CD4-positive, alpha-beta T cell treated with Interleukin-21 for 1 hour (primary cell): ENCODE results near the gene IFNL2.
A peak's percentile ranks its signal among the peaks of the same experiment; 100 is the strongest.
"Not testable (repeated sequence)": the region's sequence is repeated elsewhere in the genome, so short reads cannot be mapped to it uniquely, and the experiment has no call there.

Experiments
- DNase-seq: peaks from one replicate; pipeline ENCODE4 v3.0.0-alpha.2; 2020

IFNL2 gene

DNA sequence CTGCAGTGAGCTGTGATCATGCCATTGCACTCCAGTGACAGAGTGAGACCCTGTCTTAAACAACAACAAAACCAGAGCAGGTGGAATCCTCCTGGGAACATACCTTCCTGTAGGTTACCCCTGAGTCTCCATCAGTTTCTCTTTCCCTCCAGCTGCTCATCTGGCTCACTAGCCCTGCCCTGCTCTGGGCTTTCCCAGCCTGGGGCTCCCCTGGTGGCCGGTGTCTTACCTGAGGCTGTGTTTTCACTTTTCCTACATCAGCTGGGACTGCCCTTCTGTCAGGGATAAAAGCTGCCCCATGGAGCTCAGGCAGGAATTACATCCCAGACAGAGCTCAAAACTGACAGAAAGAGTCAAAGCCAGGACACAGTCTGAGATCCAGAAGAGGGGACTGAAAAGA, at the start of gene IFNL2:
Gene IFNL2 (plus strand): TSS at position 312 of the 400 bp plus-strand sequence. CDS start 173 bp downstream, outside the sequence.
- DNase-seq: not testable (repeated sequence)

DNA sequence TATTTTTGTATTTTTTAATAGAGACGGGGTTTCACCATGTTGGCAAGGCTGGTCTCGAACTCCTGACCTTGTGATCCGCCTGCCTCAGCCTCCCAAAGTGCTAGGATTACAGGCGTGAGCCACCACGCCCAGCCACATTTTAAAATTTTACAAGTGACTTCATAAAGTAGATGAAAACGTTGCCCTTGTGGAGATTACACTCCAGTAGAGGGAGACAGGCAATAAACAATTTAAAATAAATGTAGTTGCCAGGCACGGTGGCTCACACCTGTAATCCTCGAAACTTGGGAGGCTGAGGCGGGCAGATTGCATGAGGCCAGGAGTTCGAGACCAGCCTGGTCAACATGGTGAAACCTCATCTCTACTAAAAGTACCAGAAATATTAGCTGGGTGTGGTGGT, 49.1 kb upstream of the IFNL2 start:
- DNase-seq: peak; percentile 19

DNA sequence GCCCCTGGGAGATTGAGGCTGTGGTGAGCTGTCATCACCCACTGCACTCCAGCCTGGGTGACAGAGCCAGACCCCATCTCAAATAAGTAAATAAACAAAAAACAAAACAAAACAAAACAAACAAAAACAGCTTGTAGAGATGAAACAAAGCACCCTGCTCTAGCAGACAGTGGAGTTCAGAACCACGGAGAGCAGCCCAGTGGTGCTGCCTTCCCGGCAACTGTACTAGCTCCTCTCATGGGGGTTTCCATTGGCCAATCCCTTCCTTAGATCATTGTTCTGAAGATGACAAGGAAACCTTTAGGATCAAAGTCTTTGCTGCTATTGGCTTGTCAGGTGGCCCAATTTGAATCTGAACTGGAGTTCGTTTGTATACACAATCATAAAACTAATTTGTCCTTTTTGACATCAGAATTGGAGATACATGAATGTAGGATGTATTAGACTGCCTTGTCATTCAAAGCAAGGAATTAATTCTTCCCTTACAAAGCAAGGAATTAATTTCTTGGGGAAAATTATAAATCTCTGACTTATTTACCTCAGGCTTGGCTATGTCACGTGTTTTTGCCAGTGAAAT, 44.4 kb upstream of the IFNL2 start:
- no peak for DNase-seq

DNA sequence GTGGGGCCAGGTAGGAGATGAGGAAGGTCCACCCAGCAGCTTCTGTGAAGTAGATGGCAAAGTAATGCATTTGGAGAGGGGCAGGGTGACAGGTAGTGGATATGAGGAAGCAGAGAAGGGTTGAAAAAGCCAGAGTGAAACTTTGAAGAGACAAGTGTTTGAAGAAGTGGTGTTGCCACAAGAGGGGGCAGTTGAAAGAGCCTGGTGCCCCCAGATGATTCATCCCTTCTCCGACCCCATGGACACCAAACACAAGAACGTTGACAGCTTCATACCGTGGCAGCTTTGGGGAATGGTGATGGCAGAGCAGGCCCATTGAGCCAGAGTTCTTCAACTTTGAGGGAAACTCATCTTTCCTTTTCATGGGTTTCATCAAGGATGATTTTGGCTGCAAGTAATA, 43.3 kb upstream of the IFNL2 start:
- DNase-seq: no peak

DNA sequence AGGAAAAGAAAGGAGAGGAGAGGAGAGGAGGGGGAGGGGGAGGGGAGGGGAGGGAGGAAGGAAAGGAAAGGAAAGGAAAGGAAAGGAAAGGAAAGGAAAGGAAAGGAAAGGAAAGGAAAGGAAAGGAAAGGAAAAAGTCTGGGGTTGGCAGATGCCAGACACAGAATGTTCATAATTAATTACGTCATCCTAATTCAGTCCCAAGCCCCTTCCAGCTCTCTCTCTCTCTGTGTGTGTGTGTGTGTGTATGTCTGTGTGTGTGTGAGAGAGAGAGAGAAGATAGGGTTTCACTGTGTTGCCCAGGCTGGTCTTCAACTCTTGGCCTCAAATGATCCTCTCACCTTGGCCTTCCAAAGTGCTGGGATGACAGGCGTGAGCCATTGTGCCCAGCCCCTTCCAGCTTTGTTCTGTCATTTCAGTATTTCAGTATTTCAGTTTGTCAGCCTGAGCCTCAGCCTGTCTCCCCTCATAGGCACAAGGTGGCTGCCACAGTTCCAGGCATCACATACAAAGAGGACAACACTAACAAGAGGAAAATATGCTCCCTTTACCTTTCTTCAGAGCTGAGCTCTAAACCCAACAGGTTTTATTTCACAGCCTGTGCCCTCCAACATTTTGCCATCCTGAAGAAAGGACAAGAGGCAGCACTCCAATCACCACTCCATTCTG, 38.0 kb upstream of the IFNL2 start:
- DNase-seq: no peak

DNA sequence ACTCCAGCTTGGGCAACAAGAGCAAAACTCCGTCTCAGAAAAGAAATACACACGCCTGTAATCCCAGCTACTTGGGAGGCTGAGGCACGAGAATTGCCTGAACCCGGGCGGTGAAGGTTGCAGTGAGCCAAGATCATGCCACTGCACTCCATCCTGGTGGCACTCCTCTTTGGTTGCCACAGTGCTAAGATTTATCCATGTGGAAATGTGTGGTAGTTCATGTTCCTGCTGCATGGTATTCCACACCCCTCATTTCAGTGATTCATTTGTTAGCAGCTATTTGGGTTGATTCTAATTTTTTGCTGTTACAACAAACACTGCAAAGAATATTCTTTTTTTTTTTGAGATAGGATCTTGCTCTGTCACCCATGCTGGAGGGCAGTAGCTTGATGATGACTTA, 35.5 kb upstream of the IFNL2 start:
- no peak for DNase-seq

DNA sequence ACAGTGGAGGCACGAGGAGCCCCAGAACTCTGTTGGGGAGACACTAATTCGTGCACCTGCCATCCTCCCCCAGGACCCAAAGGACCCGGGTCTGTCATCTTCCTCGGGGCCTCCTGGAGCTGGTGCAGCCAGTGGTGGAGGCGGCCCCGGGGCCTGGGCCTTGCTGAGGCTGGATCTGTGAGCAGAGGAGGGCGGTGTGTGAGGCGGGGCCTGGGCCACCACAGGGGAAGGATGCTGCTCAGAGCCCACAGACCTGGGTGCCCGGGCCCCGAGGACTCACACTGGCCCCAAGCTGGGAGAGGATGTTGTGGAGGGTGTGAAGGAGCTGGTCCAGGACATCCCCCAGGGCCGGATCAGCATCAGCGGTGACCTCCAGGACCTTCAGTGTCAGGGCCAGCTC, 31.7 kb upstream of the IFNL2 start:
- DNase-seq: peak; percentile 35

DNA sequence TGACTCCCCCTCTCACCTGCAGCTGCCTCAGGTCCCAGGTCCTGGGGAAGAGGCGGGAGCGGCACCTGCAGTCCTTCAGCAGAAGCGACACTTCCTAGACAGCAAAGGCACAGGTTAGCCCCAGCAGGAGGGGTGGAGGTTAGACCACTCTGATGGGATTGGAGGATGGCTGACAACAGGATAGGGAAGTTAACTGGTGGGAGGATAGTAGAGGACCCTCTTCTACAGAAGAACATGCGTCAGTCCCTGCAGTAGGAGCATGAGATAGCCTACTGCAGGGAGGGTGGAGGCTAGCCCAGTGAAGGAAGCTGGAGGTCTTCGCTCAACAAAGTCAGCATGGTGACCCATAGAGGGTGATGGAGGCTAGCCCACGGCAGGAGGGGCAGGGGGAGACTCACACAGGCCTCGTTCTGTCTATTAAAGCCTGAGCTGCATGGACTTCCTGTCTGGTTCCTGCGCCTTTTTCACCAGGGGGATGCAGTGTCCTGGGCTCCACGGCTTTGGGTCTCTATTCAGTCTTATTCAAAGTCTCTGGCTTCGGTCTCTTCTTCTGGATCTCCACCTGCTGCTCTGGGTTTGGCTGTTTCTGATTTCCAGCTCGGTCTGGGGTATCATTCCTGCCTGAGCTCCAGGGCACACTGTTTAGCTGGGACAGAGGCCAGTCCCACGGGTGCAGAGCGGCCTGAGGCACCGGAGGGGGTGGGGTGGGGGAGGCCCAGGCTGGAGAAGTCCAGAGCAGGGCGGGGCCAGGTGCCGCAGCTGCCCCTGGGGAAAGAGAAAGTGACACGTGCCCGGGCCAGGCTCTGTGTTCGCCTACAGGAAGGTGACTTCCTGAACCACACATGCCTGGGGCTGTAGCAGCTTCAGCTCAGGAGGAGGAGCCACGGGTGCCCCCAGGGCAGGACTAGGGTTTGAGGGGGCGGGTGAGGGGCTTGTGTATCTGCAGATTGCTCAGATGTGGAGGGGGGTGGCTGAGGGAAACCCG, 30.7 kb upstream of the IFNL2 start:
- DNase-seq: peak; percentile 47

DNA sequence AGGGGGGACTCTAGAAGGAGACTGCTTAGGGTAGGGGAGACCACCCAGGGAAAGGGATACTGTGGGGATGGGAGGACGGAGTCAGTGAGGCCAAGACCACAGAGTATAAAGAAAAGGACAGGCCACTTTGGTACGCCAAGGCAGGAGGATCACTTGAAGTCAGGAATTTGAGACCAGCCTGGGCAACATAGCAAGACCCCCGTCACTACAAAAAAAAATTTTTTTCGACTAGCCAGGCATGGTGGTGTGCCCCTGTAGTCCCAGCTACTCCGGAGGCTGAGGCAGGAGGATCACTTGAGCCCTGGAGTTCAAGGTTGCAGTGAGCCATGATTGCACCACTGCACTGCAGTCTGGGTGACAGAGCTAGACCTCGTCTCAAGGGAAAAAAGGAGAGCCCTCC, 30.0 kb upstream of the IFNL2 start:
- DNase-seq: no peak

DNA sequence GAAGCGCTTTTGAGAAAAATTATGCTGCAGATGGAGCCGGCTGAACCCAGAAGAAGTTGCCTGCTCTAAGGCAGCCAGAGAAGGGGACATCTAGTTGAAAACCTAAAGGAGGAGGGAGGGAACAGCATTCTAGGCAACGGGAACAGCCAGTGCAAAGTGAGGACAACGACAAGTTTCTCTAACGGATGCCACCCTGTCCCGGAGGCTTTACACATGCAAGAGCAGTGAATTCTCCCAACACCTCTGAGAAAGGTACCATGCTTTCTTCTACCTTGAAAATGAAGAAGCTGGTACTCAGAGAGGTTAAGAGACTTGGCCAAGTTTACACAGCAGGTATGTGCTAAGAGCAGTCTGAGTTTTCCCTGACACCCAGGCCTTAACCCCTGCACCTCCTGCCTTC, 29.3 kb upstream of the IFNL2 start:
- no peak for DNase-seq

DNA sequence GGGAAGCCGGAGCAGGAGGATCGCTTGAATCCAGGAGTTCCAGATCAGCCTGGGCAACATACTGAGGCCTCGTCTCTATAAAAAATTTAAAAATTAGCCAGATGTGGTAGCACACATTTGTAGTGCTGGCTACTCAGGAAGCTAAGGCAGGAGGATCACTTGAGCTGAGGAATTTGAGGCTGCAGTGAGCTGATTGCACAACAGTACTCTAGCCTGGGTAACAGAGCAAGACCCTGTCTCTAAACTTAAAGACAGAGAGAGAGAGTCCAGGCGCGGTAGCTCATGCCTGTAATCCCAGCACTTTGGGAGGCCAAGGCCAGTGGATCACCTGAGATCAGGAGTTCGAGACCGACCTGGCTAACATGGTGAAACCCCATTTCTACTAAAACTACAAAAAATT, 27.8 kb upstream of the IFNL2 start:
- DNase-seq: no peak

DNA sequence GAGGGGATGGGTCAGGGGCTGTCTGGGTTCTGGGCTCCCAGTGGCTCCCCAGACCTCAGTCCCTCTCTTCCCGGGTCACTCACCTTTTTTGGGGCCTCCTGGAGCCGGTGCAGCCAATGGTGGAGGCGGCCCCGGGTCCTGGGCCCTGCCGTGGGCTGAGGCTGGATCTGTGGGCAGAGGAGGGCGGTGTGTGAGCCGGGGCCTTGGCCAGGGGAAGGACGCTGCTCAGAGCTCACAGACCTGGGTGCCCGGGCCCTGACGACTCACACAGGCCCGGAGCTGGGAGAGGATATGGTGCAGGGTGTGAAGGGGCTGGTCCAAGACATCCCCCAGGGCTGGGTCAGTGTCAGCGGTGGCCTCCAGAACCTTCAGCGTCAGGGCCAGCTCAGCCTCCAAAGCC, 24.5 kb upstream of the IFNL2 start:
- DNase-seq: not testable (repeated sequence)

DNA sequence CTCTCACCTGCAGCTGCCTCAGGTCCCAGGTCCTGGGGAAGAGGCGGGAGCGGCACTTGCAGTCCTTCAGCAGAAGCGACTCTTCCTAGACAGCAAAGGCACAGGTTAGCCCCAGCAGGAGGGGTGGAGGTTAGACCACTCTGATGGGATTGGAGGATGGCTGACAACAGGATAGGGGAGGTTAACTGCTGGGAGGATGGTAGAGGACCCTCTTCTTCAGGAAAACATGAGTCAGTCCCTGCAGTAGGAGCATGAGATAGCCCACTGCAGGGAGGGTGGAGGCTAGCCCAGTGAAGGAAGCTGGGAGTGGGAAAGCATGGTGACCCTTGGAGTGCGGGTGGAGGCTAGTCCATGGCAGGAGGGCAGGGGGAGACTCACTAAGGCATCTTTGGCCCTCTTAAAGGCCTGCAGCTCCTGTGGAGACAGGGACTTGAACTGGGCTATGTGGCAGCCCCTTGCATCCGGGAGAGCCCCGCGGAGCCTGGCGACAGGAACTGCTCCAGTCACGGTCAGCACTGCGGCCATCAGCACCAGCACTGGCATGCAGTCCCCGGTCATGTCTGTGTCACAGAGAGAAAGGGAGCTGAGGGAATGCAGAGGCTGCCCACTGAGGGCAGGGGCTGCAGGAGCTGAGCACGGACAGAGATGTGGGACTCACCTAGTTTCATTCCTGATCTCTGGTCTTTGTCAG, 23.6 kb upstream of the IFNL2 start, which contains the start of gene IFNL3:
Gene IFNL3 (minus strand): TSS at position 597 of the 691 bp plus-strand sequence. CDS start 39 bp downstream, at position 558.
- not testable (repeated sequence) for DNase-seq

DNA sequence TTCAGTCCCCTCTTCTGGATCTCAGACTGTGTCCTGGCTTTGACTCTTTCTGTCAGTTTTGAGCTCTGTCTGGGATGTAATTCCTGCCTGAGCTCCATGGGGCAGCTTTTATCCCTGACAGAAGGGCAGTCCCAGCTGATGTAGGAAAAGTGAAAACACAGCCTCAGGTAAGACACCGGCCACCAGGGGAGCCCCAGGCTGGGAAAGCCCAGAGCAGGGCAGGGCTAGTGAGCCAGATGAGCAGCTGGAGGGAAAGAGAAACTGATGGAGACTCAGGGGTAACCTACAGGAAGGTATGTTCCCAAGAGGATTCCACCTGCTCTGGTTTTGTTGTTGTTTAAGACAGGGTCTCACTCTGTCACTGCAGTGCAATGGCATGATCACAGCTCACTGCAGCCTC, 23.0 kb upstream of the IFNL2 start:
- DNase-seq: not testable (repeated sequence)

DNA sequence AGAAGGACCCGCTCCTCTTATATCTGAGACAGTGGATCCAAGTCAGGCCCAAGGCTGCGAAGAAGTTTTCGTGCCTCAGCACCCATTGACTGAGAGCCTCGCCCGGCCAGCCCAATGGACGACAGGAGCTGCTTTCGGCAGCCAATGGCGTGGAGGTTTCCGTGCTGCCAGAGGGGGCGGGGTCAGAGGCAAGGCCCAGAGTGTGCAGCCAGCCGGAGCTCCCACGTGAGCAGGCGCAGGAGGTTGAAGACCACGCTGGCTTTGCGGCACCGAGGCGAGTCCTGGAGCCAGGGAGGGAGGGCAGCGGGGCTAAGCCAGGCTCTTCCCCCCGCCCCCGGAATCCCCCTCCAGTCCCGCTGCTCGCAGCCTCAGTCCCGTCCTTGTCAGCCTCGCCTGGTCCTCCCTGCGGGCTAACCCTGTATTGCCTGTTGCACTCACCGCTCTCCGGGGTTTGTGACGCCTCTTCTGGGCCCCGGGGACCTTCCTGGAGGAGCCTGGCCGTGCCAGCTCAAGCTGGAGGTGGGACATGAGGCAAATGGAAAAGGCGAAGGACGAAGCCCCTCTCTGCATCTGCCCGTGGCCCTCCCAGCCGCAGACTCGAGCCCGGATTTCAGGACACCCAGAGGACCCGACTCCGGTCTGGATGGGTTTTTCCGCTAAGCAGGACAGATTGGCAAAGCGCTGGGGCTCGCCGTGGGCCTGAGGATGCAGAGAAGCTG, 21.1 kb upstream of the IFNL2 start:
- peak; percentile 60 for DNase-seq

DNA sequence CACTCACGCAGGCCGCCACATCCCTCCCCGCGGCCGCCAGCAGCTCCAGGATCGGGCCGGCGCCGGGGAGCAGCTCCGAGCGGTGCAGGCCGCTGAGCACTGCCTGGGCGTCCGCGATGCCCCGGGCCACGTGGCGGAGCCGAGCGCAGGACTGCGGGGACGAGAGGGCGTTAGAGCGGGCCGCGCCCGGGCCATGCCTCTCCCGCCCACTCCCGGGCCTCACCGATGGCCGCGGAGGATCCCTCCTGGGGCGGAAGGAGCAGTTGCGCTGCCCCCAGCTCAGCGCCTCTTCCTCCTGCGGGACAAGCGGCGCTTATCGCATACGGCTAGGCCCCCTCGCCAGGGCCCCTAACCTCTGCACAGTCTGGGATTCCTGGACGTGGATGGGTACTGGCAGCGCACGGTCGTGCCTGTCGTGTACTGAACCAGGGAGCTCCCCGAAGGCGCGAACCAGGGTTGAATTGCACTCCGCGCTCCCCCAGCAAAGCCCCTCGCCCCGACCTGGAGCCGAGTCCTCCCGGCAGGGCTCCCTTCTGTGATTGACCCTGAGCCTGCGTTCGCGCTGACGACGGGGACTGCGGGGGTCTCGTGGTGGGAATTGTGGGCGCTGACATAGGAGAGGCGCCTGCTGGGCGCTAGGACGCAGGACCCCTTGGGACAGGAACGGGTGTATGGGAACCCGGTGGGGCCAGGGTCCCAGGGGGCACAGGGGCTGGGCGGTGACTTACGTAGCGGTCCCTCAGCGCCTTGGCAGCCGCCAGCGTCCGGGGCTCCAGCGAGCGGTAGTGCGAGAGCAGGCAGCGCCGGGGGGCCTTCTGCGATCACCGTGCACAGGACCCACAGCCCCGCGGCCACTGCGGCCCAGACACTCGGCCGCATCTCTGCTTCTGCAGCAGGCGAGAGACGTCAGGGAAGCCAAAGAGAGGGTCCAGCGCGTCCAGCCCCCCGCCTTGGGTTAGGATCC, 20.2 kb upstream of the IFNL2 start:
- DNase-seq: no peak

DNA sequence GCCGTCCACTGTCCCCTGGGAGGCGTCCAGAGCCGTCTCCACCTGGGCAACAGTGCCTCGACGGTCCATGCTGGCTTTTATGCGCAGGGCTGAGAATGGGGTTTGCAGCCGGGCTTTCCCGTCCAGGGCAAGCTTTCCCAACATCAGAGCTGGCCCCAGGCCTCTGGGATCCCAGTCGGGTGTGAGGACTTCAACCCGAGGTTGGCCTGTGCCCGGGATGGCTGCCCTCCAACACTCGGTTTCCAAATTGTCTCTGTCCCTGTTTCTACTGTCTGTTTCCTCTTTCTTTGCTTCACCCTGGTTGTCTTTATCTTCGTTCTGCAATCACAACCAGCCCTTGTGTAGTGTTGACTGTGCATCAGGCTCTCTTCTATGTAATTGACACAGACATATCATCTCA, 19.4 kb upstream of the IFNL2 start, which contains the start of gene IFNL4:
Gene IFNL4 (minus strand): TSS at position 51 of the 400 bp plus-strand sequence.
- no peak for DNase-seq

DNA sequence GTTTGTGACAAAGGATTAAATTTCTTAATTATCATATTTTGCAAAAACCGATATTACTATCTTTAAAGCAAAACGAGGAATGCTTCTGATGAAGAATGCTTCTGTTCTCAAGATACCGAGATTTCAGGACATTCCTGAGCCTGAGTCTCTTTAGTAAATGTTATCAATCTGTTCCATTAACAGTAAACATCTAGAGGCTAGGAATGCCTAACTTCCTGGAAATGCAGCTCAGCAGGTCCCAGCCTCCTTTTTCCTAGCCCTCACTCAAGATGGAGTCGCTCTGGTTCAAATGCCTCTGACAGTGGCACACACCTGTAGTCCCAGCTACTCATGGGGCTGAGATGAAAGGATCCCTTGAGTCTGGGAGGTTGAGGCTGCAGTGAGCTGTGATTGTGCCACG, 17.1 kb upstream of the IFNL2 start:
- DNase-seq: no peak

DNA sequence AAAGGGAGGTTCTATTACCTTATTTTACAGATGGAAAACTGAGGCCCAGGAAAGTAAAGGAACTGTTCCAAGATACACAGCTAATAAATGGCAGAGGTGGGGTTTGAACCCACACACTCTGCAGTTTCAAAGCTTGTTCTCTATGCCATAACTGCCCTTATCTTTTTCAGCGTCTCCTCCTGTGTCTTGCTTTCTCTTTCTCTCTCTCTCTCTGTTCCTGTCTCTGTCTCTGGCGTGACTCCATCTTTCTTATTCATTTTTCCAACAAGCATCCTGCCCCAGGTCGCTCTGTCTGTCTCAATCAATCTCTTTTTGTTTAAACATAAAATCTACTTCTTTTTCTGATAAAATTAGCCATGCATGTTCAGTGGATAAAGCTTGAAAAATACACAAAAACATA, 16.4 kb upstream of the IFNL2 start:
- no peak for DNase-seq

DNA sequence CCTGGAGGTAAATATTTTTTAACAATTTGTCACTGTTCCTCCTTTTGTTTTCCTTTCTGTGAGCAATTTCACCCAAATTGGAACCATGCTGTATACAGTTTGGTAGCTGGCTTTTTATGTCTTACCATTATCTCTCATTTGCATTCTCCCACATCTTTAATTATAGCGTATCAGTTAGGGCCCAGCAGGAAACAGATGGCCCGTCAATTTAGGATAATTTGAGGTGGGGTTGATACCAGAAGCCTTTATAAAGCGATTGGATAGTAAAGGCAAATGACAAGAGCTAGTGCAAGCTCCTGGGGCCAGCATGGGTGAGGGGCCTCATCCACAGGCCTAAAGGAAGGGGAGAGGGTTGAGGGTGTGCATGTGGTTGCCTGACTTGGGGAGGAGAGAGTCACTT, 15.7 kb upstream of the IFNL2 start:
- DNase-seq: no peak
